ENCODE data around the gene UBE2V1.

GRCh38 chr20:50133474-50134217 lies 20.7 kb upstream of the UBE2V1 start:
- TF ChIP-seq CTCF (IDR thresholded peaks at IDR 0.05) (no peak), POLR2AphosphoS5 (IDR thresholded peaks at IDR 0.05) (no peak)

All from prostate gland (tissue), 2 donors.